ENCODE data around the gene SLC22A1.
"Not testable (repeated sequence)": the region's sequence is repeated elsewhere in the genome, so short reads cannot be mapped to it uniquely, and the experiment has no call there.

Gene SLC22A1

DNA sequence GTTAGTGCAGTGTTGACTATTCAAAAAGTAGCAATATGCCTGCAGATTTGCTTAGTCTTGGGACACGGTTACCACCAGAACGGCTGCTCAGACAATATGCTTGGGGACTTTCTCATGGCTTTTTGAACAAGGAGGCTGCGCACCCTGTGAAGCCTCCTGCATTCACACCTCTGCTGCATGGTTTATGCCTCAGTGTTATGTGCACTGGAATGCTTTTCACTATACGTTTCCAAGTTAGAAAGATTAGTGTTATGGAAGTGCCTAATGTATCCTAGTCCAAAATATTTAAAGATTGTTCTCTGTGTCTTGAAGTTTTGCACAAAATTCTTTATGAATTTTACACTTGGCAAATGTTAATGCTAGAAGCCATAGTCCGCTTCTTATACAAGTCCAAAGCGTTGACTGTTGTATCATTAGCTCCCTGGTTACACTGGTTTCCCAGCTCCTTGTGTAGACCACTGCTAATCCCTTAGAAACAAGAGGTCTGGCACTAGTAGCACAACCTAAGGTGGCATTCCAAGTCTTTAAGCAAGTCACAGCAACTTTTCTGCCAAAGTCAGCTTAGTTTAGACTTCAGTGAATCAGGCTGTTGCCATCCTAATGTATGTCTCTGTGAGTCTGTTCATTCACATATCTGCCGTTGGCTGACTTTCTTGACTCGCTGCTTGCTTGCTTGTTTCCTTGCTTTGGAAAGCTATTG lies 26.3 kb upstream of the SLC22A1 start:
- DNase-seq, result no peak

DNA sequence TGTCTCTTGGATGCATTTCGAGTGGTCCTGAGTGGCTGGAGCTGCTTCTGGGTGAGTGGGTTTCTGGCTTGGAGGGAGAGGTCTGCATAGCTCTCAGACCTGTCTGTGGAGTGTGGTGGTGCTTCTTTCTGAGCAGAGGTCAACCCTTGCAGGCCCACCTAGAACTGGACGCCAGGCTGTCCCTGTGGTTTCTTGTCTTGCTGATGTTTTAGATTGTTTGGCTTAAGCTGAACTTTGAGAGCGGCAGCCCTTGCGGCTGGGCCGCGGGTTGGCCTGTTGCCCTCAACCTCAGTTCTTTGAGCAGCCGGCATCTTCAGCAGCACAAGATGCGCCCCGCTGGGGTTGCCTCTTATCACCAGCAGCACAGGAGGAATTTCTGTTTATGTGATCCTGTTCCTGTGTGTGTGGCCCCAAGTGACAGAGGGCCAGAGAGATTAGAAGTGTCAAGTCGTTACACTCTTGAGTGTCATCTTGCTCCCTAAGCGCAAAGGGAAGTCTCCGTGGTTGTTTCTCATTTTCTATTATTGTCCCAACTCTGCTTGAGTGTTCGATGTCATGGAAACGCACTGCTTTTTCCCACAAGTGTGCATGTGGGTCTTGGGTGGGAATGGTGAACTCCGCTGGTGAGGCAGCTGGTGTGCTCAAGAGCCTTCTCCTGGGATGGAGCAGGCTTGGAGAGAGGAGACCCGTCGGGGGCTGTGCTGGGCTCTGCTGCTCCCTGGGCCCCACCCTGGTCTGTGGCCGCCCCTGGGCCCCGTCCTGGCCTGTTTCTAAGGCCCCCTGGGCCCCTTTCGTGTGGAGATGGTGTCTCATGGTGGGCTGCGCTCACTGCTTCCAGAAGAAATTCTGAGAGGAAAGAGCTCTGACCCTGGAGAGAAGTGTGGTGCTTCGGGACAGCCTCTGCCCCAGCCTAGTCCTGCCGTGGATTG lies 20.1 kb upstream of the SLC22A1 start:
- DNase-seq, result no peak

- no peak for DNase-seq
Observed at GRCh38 chr6:160102399-160102798, 19.2 kb upstream of the SLC22A1 start.

DNA sequence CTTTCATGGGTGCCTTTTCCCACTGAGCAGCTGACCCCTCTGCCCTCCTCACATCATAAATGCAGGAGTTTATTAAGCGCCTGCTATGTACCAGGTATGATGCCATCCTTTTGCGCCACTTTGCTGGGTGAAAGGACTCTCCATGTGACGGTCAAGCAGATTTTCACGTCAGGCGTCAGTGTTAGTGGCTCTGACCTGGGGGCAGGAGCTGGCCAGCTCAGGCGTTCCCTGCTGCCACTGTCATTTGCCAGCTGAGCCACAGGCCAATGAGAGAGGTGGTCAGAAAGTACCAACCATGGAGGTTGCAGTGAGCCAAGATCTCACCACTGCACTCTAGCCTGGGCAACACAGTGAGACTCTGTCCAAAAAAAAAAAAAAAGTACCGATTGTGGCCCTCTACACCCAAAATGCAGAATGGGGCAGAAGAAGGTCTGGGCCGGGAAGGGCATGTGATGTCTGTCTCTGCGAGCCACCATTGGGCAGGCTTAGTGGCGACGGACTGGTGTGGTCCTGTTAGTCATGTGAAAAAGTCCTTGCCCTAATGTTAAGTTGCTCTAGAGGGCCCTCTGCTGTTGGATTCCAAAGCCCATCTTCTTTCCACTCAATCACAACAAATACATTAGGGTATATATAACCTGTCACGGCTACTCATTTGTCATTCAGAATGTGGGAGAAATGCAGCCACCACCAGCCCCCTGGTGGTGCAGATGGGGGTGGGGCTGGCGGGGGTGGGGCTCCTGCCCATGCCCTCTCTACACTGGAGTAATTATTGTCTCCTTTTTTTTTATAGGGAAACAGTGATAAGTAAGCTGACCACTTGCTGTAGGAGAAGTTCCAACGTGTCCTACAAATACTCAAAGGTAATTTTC lies 18.4 kb upstream of the SLC22A1 start:
- no peak for DNase-seq

GRCh38 chr6:160103825-160104100 lies 17.9 kb upstream of the SLC22A1 start:
- no peak for DNase-seq

GRCh38 chr6:160104821-160105517 lies 16.6 kb upstream of the SLC22A1 start:
- no peak for DNase-seq

DNA sequence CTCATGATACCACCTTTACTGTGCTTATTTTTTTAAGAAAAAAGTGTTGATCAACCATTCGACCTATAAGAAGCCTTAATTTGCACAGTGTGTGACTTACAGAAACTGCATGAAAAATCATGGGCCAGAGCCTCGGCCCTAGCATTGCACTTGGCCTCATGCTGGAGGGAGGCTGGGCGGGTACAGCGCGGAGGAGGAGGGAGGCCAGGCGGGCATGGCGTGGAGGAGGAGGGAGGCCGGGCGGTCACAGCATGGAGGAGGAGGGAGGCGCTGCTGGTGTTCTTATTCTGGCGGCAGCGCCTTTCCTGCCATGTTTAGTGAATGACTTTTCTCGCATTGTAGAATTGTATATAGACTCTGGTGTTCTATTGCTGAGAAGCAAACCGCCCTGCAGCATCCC lies 15.6 kb upstream of the SLC22A1 start:
- DNase-seq, result no peak

DNA sequence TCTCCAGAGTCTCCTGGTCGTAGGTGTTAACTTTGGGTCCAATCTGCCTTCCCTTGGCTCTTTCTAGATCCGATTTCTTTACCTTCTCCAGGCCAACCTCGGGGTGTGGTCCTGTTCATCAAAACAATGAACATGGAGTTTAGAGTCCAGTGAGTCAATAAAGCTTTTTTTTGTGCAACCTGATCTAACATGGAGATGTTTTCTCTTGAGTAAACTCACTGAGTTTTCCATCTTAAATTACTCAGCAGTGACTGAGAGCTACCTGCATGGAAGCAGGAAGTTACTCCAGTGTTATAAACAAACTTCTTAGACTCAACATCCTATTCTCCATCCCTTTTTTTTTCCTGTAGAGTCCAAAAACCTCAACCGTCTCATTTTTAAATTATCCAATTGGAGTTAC lies 14.9 kb upstream of the SLC22A1 start:
- no peak for DNase-seq

DNA sequence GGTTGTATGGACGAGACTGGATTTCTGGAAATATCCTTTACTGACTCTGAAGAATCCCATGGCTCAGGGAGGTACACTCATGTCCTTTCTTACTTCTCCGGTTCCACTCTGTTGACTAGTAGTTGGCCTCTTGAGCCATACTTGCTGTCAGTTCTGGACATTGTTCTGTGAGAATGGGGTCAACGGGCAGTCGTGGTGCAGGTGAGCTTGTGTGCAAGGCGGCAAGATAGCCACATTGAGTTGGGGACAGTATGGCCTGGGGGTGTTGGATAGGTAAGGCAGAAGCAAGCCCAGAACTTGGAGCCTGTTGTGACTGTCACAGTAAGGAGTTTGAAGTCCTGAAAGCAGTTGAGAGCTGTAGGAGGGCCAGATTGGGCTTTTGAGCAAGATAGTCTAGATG lies 13.5 kb upstream of the SLC22A1 start:
- DNase-seq, result no peak

DNA sequence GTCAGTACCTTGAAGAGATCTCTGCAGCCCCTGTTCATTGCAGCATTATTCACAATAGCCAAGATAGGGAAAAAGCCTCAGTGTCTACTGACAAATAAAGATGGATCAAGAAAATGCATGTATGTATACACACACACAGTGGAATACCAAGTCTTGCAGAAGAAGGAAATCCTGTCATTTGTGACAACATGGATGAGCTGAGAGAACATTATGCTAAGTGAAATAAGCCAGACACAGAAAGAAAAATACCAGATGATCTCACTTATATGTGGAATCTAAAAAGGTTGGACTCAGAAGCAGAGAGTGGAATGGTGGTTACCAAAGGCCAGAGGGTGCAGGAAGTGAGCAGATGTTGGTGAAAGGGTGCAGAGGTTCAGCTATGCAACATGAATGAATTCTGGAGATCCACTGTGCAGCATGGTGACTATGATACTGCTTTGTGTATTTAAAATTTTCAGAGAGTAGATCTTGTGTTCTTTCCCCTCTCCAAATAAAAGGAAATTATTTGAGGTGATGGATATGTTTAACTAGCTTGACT lies 11.0 kb upstream of the SLC22A1 start:
- no peak for DNase-seq

- DNase-seq, result no peak
Observed at GRCh38 chr6:160111806-160112205, 9.8 kb upstream of the SLC22A1 start.

GRCh38 chr6:160112628-160113299 lies 8.9 kb upstream of the SLC22A1 start:
- DNase-seq, result no peak

DNA sequence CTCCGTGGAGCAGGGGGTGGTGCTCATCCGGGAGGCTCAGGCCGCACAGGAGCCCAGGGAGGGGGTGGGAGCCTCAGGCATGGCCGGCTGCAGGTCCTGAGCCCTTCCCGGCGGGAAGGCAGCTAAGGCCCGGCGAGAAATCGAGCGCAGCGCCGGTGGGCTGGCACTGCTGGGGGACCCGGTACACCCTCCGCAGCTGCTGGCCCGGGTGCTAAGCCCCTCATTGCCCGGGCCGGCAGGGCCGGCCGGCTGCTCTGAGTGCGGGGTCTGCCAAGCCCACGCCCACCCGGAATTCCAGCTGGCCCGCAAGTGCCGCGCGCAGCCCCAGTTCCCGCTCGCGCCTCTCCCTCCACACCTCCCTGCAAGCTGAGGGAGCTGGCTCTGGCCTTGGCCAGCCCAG lies 7.1 kb upstream of the SLC22A1 start:
- DNase-seq, result not testable (repeated sequence)

GRCh38 chr6:160115421-160115820 lies 6.2 kb upstream of the SLC22A1 start:
- no peak for DNase-seq

- no peak for DNase-seq
Observed at GRCh38 chr6:160116411-160116810, 5.2 kb upstream of the SLC22A1 start.

DNA sequence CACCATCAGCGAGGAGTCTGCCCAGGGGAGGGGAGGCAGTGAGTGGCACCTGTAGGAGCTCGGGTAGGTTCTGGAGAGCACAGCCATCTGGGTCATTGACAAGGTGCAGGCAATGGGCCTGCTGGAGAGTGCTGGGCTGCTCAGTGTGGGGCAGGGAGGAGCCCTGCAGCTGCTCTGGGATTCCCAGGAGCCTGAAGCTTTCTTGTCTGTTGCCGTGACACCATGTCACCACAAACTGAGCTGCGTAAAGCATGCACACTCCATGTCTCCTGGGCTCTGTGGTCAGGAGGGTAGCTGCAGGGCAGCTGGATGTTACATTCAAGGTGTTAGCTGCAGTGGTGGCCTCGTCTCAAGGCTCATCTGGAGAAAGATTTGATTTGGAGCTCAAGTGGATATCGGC lies 4.5 kb upstream of the SLC22A1 start:
- no peak for DNase-seq

GRCh38 chr6:160118620-160119229 lies 2.9 kb upstream of the SLC22A1 start:
- DNase-seq, result no peak

DNA sequence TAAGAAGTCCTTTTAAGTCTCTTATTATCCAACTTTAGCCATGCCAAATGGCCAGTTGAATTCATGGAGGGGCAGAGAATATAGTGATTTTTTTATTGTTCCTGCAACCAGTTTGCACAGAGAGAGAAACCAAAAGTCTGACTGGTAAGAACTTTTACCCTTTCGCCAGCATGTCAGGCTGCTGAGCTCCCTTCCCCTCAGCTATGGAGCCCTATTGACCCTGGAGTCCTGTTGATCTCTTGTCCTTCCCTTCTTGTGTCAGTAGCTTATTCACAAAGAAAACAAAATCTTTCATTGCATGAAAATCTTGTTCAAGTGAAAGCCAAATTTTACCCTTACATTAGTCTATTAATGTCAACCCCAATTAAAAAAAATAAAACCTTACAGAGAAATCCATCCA lies 1.5 kb upstream of the SLC22A1 start:
- no peak for DNase-seq

GRCh38 chr6:160121981-160122380 lies 366 bp downstream of the SLC22A1 start:
- no peak for DNase-seq

- no peak for DNase-seq
Observed at GRCh38 chr6:160122744-160123143, 1.1 kb downstream of the SLC22A1 start.

DNA sequence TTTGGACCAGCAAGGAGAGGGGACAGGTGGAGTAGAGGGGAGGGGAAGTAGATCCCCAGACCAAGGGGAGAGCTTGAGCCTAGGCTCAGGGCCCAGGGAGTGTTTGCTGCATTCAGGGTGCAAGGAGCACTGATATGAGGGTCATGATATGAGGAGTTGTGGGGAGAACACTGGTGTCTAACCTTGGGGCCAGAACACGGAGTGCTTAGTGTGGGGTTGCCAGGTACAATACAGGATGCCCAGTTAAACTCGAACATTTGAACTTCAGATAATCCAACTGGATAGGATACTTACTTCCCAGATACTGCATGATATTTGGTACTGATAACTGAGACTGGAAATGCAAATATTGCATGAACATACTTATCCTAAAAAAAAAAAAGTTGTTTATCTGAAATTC lies 2.4 kb downstream of the SLC22A1 start:
- DNase-seq, result no peak

- no peak for DNase-seq
Observed at GRCh38 chr6:160124605-160125004, 3.0 kb downstream of the SLC22A1 start.
